Measurements from ENCODE around the gene SYDE1. TPM values are rescaled to one million over a fixed set of nuclear protein-coding genes. Genes with fewer than 3 reads are reported as not detected.

The SYDE1 gene
- total RNA-seq, 4 donors from 2014 or later = 42.8 to 106 (median 77.1) TPM

Small RNA genes within 50 kb of the gene (small RNA-seq; reads per million reads assigned to genes)
- gene RNU6-782P = 0 reads per million in 3 donors

Other genes starting within 250 kb of the SYDE1 start
- gene OR7A17, start 221.3 kb upstream of the SYDE1 start, total RNA-seq = not detected
- not detected for gene OR7C2, start 165.9 kb upstream of the SYDE1 start, total RNA-seq
- not detected for gene SLC1A6, start 127.5 kb upstream of the SYDE1 start, total RNA-seq
- gene CASP14, start 57.9 kb upstream of the SYDE1 start, total RNA-seq = not detected
- not detected for gene OR1I1, start 25.2 kb upstream of the SYDE1 start, total RNA-seq
- gene NOTCH3, start 93.6 kb downstream of the SYDE1 start, total RNA-seq = 10 to 100 TPM; 19.9 to 78.7 (median 49.1) TPM
- 1 to 10 TPM in 1 of 4 donors, not detected in 3; 1.6 TPM for gene EPHX3, start 125.0 kb downstream of the SYDE1 start, total RNA-seq
- 10 to 100 TPM; 34.1 to 48.1 (median 37.5) TPM for gene BRD4, start 225.1 kb downstream of the SYDE1 start, total RNA-seq

Measured in esophagus muscularis mucosa (tissue), 4 donors.